GM21390 (cell line): ENCODE results near the gene PPARGC1A.

Source experiments
- ATAC-seq: cut with Tn5 transposase; IDR thresholded peaks from one replicate; pipeline ENCODE4 v1.9.1; 2021; ENCODE audit not compliant: unreplicated experiment

Gene PPARGC1A

GRCh38 chr4:23847158-23847557, 42.7 kb downstream of the PPARGC1A start:
- ATAC-seq, result no peak

DNA sequence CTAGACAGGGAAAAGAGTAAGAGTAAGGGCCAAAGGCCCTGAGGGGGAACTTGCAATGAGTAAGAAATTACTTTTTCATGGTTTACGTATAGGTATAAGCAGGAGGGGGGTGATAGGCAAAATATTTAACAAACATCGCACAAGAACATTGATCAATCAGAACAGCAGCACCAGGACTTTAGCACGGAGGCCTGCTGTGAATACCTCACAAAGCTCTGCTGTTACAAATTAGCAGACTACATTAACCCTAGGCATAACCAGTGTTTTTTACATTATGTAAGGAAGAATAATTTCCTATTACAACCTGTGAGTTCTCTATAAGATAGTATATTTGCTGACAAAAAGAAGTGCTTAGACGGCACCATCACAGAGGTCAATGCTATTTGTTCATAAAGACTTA, 44.9 kb downstream of the PPARGC1A start:
- ATAC-seq, result no peak

GRCh38 chr4:23839279-23839678, 50.6 kb downstream of the PPARGC1A start:
- no peak for ATAC-seq

DNA sequence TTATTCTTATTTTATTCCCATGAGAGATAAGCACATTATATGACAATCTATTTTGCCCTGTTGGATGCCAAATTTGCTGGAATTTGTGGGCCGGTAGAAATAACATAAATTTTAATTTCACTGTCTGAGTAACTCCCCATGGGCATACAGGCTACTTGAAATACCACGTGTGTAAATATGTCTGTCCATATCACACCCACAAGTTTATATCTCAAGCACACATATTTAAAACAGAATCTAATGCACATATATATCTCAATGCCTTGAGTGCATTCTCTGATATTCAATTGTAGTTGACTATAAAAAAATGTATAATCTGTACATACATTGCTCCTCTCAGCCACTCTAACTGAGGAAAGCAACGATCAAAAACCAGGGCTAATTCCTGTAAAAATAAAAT, 51.2 kb downstream of the PPARGC1A start:
- ATAC-seq, result no peak

DNA sequence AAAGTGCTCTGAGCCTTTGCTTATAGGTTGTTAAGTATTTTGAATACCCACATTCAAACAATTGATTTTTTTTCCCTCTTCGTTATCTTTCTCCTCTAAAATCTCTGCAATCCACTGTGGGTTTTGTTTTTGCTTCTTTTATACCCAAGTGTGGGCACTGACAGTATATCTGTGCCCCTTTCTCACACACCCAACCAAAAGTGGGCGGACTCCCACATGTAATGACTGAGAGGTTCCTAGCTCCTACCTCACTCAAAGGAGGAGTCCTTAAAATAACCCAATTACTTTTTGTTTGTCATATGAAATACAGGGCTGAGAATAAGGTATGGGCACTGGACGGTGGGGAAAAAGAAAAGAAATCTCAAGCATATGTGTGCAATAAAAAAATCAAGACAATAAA, 51.7 kb downstream of the PPARGC1A start:
- no peak for ATAC-seq

GRCh38 chr4:23837371-23837770, 52.5 kb downstream of the PPARGC1A start:
- no peak for ATAC-seq

- ATAC-seq, result no peak
Observed at GRCh38 chr4:23835774-23836478, 53.9 kb downstream of the PPARGC1A start.

GRCh38 chr4:23828779-23829178, 61.1 kb downstream of the PPARGC1A start:
- ATAC-seq, result no peak

DNA sequence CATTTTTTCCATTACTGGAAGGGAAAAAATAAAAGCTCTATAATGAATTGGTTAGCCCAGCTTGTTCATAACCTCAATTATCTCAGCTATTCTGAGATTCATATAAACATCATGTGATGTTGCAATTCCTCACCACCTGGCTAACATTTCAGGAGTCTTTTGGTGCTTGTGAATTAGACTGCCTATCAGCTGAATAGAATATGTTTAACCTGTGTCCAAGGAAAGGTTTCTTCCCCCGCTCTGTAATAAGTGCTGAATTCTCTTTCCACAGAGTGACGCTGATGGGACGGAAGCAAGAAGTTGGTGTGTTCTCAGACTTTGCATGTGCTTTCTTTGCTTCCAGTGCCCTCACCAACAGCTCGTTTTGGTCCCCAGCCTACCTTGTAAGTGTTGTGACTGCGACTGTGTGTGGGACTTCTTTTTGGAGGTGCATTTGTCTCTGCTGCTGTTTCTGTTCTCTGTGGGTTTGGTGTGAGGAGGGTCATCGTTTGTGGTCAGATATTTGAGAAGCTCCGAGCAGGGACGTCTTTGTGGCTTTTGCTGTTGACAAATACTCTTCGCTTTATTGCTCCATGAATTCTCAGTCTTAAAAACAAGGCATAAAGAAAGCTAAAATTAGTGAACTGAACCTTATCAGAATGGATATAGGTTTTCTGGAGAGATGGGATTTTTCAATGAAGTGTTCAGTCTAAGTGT, 61.7 kb downstream of the PPARGC1A start:
- no peak for ATAC-seq

- ATAC-seq, result no peak
Observed at GRCh38 chr4:23822181-23822580, 67.7 kb downstream of the PPARGC1A start.

GRCh38 chr4:23819041-23819511, 70.8 kb downstream of the PPARGC1A start:
- no peak for ATAC-seq

DNA sequence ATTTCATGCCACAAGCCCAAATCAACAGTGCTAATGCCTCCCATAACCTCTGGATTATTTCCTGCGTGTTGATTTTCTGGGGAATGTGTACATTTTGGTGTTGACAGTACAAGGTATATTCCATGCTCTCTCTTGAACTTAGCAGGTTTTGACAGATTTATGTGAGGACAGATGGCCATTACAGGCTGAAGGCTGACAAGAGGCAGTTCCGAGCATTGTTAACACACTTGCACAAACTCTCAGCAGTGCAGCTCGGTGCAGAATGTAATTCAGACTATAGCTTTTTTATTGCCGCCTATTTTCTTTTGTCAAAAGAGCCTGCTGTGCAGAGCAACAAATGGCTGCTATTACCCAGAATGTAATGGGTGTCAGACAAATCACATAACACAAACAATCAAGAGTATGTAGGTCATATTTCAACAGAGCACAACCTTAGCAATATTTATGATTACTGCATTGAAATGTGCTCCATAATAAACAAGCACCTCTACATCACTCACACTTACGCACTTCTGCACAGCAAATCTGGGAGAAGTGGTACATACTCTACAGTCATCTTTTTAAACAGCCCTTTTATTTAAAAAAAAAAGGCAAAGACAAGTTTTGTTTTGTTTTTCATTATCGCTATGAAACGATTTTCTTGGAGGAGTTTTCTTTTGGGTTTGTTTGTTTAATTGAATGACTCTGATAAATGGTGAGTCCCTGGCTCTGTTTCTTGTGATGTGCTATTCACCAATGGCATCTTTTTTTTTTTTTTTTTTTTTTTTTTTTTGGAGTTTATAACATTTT, 71.6 kb downstream of the PPARGC1A start:
- no peak for ATAC-seq

DNA sequence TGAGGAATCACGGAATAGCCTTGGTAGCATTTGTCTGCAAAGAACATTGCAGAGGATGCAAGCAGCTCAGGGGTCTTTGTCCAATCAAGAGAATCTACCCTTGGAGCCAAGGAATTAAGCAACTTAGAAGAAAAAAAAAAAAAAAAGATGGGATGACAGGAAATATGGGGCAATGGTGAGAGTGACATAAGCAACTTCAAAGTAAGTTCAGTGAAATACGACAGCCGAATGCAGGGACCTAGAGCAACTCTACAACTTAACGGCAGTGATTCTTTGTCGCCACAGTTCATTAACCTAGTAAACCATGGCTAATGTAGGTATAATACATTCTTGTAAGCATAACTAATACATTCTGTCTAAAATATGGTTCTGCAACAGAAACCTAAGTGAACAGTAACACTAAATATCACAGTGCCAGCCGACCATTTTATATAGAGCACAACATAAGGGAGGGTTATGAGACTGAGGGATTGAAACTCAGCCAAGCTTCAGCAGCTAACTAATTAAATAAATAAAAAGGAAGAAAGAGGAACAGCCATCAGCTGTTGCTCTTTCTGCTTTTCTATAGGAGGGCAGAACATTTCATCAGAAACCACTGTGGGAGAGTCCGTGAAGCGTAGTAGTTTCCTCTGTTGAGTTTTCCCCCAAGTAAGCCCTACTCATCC, 74.7 kb downstream of the PPARGC1A start:
- no peak for ATAC-seq

- no peak for ATAC-seq
Observed at GRCh38 chr4:23814587-23814986, 75.3 kb downstream of the PPARGC1A start.

GRCh38 chr4:23811161-23811560, 78.7 kb downstream of the PPARGC1A start:
- no peak for ATAC-seq

- no peak for ATAC-seq
Observed at GRCh38 chr4:23805450-23805851, 84.4 kb downstream of the PPARGC1A start.

DNA sequence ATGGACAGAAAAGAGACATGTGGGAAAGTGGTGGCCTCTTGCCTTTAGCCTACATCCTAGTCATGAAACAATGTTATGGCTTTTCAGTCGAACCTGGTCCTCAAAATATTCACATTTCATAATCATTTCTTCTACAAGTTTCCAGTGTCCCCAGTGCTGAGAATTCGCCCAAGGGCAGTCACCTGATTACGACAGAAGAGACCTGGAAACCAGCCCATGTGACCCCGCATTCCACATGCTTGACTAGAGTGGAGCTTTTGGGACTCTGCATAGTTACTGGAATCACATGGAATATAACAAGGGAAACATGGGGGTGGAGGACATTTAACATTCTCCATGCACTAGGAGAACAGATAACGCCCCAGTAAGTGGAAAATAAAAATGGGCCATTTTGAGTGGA, 100.1 kb downstream of the PPARGC1A start:
- ATAC-seq, result no peak

DNA sequence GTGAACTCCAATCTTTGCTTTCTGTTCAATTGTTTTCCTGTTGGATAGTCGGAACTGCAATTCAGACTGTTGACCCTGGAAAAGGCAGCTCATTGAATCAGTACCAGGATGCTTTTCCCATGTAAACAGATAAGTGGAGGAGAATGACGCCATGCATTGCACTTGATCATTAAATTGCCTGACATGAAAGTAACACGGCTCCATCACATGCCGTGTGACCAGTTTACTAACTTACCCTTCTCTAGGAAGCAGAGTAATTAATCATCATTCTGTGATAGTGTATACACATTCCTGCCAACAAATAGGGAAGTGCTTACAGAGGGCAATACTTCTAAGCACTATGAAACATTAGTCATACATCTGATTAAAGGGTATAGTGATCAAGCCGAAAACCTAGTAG, 101.4 kb downstream of the PPARGC1A start:
- no peak for ATAC-seq

DNA sequence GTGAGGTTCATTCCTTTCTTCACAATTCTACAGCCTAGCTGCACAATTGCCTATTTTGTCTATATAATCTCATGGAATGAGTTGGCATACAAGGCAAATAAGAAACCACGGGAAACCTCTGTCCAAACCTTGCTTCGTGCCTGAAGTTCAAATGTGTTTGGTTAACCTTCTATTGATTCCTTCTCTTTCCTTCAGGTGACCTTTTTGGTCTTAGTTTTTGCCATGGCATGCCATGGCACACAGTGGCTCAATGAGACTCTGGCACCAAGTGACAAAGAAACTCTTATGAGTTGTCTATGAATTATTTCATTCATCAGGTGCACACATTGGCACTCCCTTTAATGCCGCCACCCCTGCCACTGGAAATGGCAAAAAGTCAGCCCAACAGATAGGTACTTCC, 101.8 kb downstream of the PPARGC1A start:
- ATAC-seq, result no peak

DNA sequence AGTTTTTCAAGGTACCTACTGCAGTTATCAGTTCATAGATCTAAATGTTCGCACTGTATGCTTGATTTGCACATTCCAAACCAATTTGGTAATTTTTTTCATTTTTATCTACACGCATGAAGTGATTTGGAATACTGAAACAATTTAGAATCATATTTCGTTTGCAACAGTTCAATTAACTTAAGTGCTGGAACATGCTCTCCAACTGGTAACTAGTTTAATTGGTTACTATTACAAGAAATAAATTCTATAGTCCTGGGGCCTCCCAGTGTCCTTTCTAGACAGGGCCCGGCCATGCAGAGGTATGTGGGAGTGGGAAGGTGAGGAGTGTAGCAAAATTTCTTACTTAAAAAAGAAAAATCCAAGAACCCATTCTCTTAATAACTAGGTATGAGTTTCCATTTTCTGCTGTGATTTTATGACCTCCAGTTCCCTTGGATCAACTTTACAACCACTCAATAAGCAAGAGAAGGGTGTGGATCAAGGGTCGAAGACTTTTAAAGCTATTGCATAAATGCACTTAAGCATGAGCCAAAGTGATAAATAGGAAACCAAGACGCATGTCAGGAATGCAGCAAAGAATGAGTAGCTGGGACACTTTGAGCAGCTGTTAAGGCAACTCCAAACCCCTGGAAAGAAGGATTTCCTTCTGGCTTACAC, 106.9 kb downstream of the PPARGC1A start:
- ATAC-seq, result no peak

GRCh38 chr4:23779839-23780238, 110.0 kb downstream of the PPARGC1A start:
- ATAC-seq, result no peak
